Measurements from ENCODE around the gene RBM19.

RBM19 gene

DNA sequence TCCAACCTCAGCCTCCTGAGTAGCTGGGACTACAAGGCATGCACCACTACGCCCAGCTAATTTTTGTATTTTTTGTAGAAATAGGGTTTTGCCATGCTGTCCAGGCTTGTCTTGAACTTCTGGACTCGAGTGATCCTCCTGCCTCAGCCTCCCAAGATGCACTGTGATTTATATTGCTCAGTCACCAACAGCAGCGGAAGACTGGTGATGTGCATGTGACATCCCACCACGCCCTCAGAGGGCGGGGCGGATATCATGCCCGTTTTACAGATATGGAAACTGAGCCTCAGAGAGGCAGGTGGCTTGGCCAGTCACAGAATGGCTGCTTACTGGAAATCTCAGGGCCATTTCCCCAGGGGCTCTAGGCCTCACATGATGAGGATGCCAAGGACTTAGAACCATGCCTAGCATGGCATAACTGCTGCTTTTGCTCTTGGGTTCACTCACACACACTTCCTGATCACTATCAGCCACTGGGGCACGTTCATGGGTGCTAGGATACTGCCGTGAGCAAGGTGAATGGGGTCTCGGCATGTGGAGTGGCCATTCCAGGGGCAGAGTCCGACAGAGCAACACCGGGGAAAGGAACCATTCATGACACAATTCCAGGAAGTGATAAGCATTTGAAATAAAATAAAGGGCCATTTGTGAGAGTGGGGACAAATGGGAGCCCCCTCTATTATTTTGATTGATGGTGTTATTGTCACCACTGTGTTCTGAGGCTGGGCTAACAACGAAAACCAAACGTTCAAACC, 31.9 kb downstream of the RBM19 start:
- no peak overlapping the region for H2AFZ ChIP-seq (ENCODE audit: low read length)
- H3K36me3 ChIP-seq (ENCODE audit: insufficient read depth, low read length) = peaks cover 21% of the 10 kb centered on the region
- no peaks in the 10 kb centered on the region for H3K9me2 ChIP-seq (ENCODE audit: low read depth, low read length)
- H3K4me1 ChIP-seq (ENCODE audit: insufficient read depth, low read length, severe bottlenecking) = no peaks in the 10 kb centered on the region
- H3K79me2 ChIP-seq (ENCODE audit: insufficient read depth, low read length) = no peaks in the 10 kb centered on the region
- no peak overlapping the region for H3K4me2 ChIP-seq (ENCODE audit: low read length)
- no peaks in the 10 kb centered on the region for H3K27me3 ChIP-seq (ENCODE audit: insufficient read depth, low read length)
- H3F3A ChIP-seq (ENCODE audit: insufficient read depth, low read length) = no peaks in the 10 kb centered on the region
- H3K9ac ChIP-seq (ENCODE audit: low read length) = no peak overlapping the region
- H3K9me3 ChIP-seq (ENCODE audit: low read length) = no peaks in the 10 kb centered on the region
- TF ChIP-seq, protein P1, sequence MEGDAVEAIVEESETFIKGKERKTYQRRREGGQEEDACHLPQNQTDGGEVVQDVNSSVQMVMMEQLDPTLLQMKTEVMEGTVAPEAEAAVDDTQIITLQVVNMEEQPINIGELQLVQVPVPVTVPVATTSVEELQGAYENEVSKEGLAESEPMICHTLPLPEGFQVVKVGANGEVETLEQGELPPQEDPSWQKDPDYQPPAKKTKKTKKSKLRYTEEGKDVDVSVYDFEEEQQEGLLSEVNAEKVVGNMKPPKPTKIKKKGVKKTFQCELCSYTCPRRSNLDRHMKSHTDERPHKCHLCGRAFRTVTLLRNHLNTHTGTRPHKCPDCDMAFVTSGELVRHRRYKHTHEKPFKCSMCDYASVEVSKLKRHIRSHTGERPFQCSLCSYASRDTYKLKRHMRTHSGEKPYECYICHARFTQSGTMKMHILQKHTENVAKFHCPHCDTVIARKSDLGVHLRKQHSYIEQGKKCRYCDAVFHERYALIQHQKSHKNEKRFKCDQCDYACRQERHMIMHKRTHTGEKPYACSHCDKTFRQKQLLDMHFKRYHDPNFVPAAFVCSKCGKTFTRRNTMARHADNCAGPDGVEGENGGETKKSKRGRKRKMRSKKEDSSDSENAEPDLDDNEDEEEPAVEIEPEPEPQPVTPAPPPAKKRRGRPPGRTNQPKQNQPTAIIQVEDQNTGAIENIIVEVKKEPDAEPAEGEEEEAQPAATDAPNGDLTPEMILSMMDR (IDR thresholded peaks at IDR 0.05; ENCODE audit: low read length) = no peak
- TF ChIP-seq EZH2 (IDR thresholded peaks at IDR 0.05; ENCODE audit: borderline replicate concordance, low read length) = no peak
- no peak overlapping the region for H3K27ac ChIP-seq (ENCODE audit: low read depth, low read length, poor library complexity, severe bottlenecking)
- no peak overlapping the region for H3K4me3 ChIP-seq (ENCODE audit: low read depth, low read length, poor library complexity, severe bottlenecking)
- H4K20me1 ChIP-seq (ENCODE audit: insufficient read depth, low read length) = no peaks in the 10 kb centered on the region

GRCh38 chr12:113933201-113933786, 32.8 kb downstream of the RBM19 start:
- H3K9me3 ChIP-seq (ENCODE audit: low read length) = no peaks in the 10 kb centered on the region
- H3K9me2 ChIP-seq (ENCODE audit: low read depth, low read length) = no peaks in the 10 kb centered on the region
- TF ChIP-seq, protein P1 (IDR thresholded peaks at IDR 0.05; ENCODE audit: low read length) = no peak
- no peak for TF ChIP-seq EZH2 (IDR thresholded peaks at IDR 0.05; ENCODE audit: borderline replicate concordance, low read length)
- H3K79me2 ChIP-seq (ENCODE audit: insufficient read depth, low read length) = no peaks in the 10 kb centered on the region
- H3K9ac ChIP-seq (ENCODE audit: low read length) = no peak overlapping the region
- no peaks in the 10 kb centered on the region for H3K4me1 ChIP-seq (ENCODE audit: insufficient read depth, low read length, severe bottlenecking)
- no peaks in the 10 kb centered on the region for H4K20me1 ChIP-seq (ENCODE audit: insufficient read depth, low read length)
- H3K27me3 ChIP-seq (ENCODE audit: insufficient read depth, low read length) = no peaks in the 10 kb centered on the region
- H3K36me3 ChIP-seq (ENCODE audit: insufficient read depth, low read length) = peaks cover 17% of the 10 kb centered on the region
- no peak overlapping the region for H2AFZ ChIP-seq (ENCODE audit: low read length)
- no peak overlapping the region for H3K4me3 ChIP-seq (ENCODE audit: low read depth, low read length, poor library complexity, severe bottlenecking)
- H3K4me2 ChIP-seq (ENCODE audit: low read length) = no peak overlapping the region
- no peak overlapping the region for H3K27ac ChIP-seq (ENCODE audit: low read depth, low read length, poor library complexity, severe bottlenecking)
- H3F3A ChIP-seq (ENCODE audit: insufficient read depth, low read length) = no peaks in the 10 kb centered on the region

DNA sequence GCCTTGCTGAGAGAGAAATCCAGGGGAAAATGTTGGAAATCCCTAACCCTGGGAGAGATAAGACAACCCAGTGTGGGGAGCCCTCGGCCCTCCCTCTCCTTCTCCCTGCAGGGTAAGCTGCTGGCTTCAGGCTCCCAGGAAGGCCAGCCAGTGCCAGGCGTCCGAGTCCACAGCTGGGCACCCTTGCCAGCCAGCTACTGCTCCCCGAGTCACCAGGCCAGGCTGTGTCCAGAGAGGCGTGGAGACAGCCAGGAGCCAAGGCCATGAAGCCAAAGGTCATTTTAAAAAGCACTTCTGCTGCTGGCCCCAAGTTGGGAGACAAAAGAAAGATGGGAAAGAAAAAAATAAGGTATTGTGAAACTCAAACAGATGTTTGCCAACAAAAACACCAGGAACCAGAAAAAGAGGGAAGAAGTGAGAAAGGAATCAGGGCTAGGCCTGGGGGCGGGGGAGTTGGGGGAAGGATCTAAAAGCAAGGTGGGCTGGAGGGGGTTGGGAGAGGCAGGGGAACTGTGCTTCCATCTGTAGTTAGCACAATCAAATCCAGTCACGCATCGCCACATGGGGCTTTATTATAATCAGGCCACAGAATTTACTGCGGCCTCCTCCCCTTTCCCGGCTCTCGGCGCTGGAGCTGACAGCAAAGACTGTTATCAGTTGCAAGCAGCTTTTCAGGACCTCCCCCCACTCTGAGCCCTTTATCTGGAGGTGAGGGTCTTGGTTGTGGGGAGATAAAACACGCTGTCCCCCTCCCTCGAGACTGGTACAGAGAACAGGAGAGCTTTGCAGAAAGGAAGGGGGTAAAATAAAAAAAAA, 33.5 kb downstream of the RBM19 start:
- Histone ChIP-seq H3K9me2 (ENCODE audit: low read depth, low read length) (no peaks in the 10 kb centered on the region), H2AFZ (ENCODE audit: low read length) (no peak overlapping the region), H3K27me3 (ENCODE audit: insufficient read depth, low read length) (no peaks in the 10 kb centered on the region), H3K9ac (ENCODE audit: low read length) (no peak overlapping the region), H3K4me1 (ENCODE audit: insufficient read depth, low read length, severe bottlenecking) (no peaks in the 10 kb centered on the region), H3K36me3 (ENCODE audit: insufficient read depth, low read length) (peaks cover 13% of the 10 kb centered on the region), H3K79me2 (ENCODE audit: insufficient read depth, low read length) (no peaks in the 10 kb centered on the region), H4K20me1 (ENCODE audit: insufficient read depth, low read length) (no peaks in the 10 kb centered on the region), H3K9me3 (ENCODE audit: low read length) (no peaks in the 10 kb centered on the region), H3K27ac (ENCODE audit: low read depth, low read length, poor library complexity, severe bottlenecking) (no peak overlapping the region), H3F3A (ENCODE audit: insufficient read depth, low read length) (no peaks in the 10 kb centered on the region), H3K4me2 (ENCODE audit: low read length) (no peak overlapping the region), H3K4me3 (ENCODE audit: low read depth, low read length, poor library complexity, severe bottlenecking) (no peak overlapping the region)
- TF ChIP-seq, protein P1 (IDR thresholded peaks at IDR 0.05; ENCODE audit: low read length) = no peak
- no peak for TF ChIP-seq EZH2 (IDR thresholded peaks at IDR 0.05; ENCODE audit: borderline replicate concordance, low read length)
